K562 (cell line): ENCODE measurements around the gene MAGI1. TPM values are rescaled to one million over a fixed set of nuclear protein-coding genes. Genes with fewer than 3 reads are reported as not detected.

Experiments used
- ATAC-seq: fragments of 200-7000 bp; cut with Tn5 transposase; 3 replicates; pipeline ENCODE4 v1.9.1; 2020; ENCODE audit warnings: moderate library complexity
- BruUV-seq: library from RNA; stranded (reverse); fragments of 400-500 nt; replicated peaks from 2 replicates; lab custom pipeline; 2021; lab: Mats Ljungman, UMichigan
- CTCF ChIA-PET: fragments of 300-600 bp; formaldehyde crosslinking; extraction: SDS; loops from one replicate; lab custom pipeline; 2021; ENCODE audit warnings: low intra/inter-chr PET ratio; lab: Yijun Ruan, JAX
- POLR2A ChIA-PET: fragments of 300-600, 350-650 bp; sonication (Branson Sonifier 250); formaldehyde crosslinking; extraction: SDS; loops from one replicate; lab custom pipeline; 2021; ENCODE audit warnings: antibody characterized with exemption, inconsistent platforms; lab: Yijun Ruan, JAX
- DNase-seq, 4 experiments: peaks; one replicate each; pipeline versions ENCODE4 v3.0.0 to v3.0.0-alpha.2; 2011 to 2018; ENCODE audit warnings: low spot score in 3 of 4, mixed read lengths in 3 of 4; ENCODE audit errors: extremely low read depth in 1 of 4
- FAIRE-seq: peaks from 2 replicates; lab custom pipeline; 2011; peaks lifted over from hg19 to GRCh38; lab: Jason Lieb, UNC
- H2AFZ ChIP-seq: 2 replicates; pipeline ENCODE4 v1.6.0; 2011; ENCODE audit warnings: low read depth, low read length, control low read depth, inconsistent platforms
- H3K27ac ChIP-seq: fragments of 200-600 bp; 3 replicates; pipeline ENCODE4 v1.8.0; 2011; ENCODE audit warnings: low read depth, mild to moderate bottlenecking, control low read depth, inconsistent platforms, low read length, moderate library complexity, mixed read lengths; ENCODE audit errors: extremely low read depth
- H3K27me3 ChIP-seq, 2 experiments: fragments of 300-600 bp in 1 of 2; 2 replicates in 1 of 2; 3 replicates in 1 of 2; pipeline versions ENCODE4 v1.6.0 to v1.8.0; 2011; ENCODE audit warnings: inconsistent platforms in 2 of 2, low read length in 2 of 2, mild to moderate bottlenecking in 1 of 2, mixed read lengths in 1 of 2, moderate library complexity in 1 of 2; ENCODE audit not compliant: control insufficient read depth in 2 of 2, insufficient read depth in 2 of 2
- H3K36me3 ChIP-seq: fragments of 300-600 bp; 3 replicates; pipeline ENCODE4 v1.8.0; 2011; ENCODE audit warnings: mild to moderate bottlenecking, low read length, inconsistent platforms; ENCODE audit not compliant: control insufficient read depth, insufficient read depth
- H3K4me1 ChIP-seq, 2 experiments: fragments of 200-600 bp in 1 of 2; replicated peaks in 1 of 2; 2 replicates in 1 of 2; 3 replicates in 1 of 2; pipeline versions ENCODE4 v1.5.1 to v1.8.0; 2011; ENCODE audit warnings: inconsistent platforms in 2 of 2, low read length in 2 of 2, mild to moderate bottlenecking in 1 of 2, mixed read lengths in 1 of 2, moderate library complexity in 1 of 2; ENCODE audit not compliant: control insufficient read depth in 2 of 2, insufficient read depth in 2 of 2
- H3K4me2 ChIP-seq: 2 replicates; pipeline ENCODE4 v1.6.1; 2011; ENCODE audit warnings: low read length, control low read depth, inconsistent platforms, mixed read lengths; ENCODE audit not compliant: insufficient read depth
- H3K4me3 ChIP-seq: fragments of 200-600 bp; sonication (generic), shearing (Covaris generic); 2 replicates; pipeline ENCODE4 v1.5.1; 2016; ENCODE audit warnings: control low read depth, inconsistent platforms
- H3K79me2 ChIP-seq: fragments of 200-600 bp; 3 replicates; pipeline ENCODE4 v1.8.0; 2011; ENCODE audit warnings: low read length, inconsistent platforms; ENCODE audit not compliant: control insufficient read depth, insufficient read depth
- H3K9ac ChIP-seq, 2 experiments: 2 replicates each; pipeline versions ENCODE4 v1.6.0 to v1.6.1; 2011; ENCODE audit warnings: low read depth in 2 of 2, low read length in 2 of 2, control low read depth in 1 of 2, inconsistent platforms in 1 of 2, mild to moderate bottlenecking in 1 of 2, mixed read lengths in 1 of 2; ENCODE audit not compliant: insufficient read depth in 1 of 2
- H3K9me1 ChIP-seq: one replicate; pipeline ENCODE4 v1.6.0; 2011; ENCODE audit warnings: inconsistent platforms, mild to moderate bottlenecking, low read length, moderate library complexity; ENCODE audit not compliant: control insufficient read depth, insufficient read depth
- H3K9me3 ChIP-seq: replicated peaks from 2 replicates; pipeline ENCODE4 v1.5.1; 2011; ENCODE audit warnings: low read depth, low read length, inconsistent platforms; ENCODE audit not compliant: control insufficient read depth, insufficient read depth
- H4K20me1 ChIP-seq: replicated peaks from 2 replicates; pipeline ENCODE4 v1.6.1; 2011; ENCODE audit warnings: low read length, inconsistent platforms, mixed read lengths; ENCODE audit not compliant: control insufficient read depth, insufficient read depth
- ADNP ChIP-seq: fragments of 200-800 bp; sonication (Bioruptor generic); IDR thresholded peaks from 2 replicates; pipeline ENCODE4 v1.6.1; 2016; ENCODE audit warnings: missing genetic modification characterization, missing compliant biosample characterization
- ETV6 ChIP-seq, 3 experiments: fragments of 150-350 bp in 1 of 3; sonication (generic) in 1 of 3; formaldehyde crosslinking in 1 of 3; IDR thresholded peaks; 2 replicates each; pipeline versions ENCODE4 v1.6.1 to v1.8.0; 2014 to 2022; ENCODE audit warnings: borderline replicate concordance in 2 of 3, low read depth in 2 of 3, antibody characterized with exemption in 1 of 3, low read length in 1 of 3, mild to moderate bottlenecking in 1 of 3, missing genetic modification reagents in 1 of 3
- LCOR ChIP-seq: sonication (generic); formaldehyde crosslinking; IDR thresholded peaks from 2 replicates; pipeline ENCODE4 v1.8.0; 2022; ENCODE audit warnings: mild to moderate bottlenecking, missing genetic modification reagents
- MAFF ChIP-seq: IDR thresholded peaks from 2 replicates; pipeline ENCODE4 v1.6.1; 2012; ENCODE audit warnings: low read length, improper control_type of control experiment
- NR2F6 ChIP-seq: fragments of 450-650 bp; formaldehyde crosslinking; IDR thresholded peaks from 2 replicates; pipeline ENCODE4 v1.4.0; 2020; ENCODE audit warnings: mild to moderate bottlenecking
- TSC22D4 ChIP-seq: fragments of 450-650 bp; IDR thresholded peaks from 2 replicates; pipeline ENCODE4 v1.6.1; 2016; ENCODE audit warnings: missing genetic modification characterization, missing biosample characterization, control low read depth
- UBTF ChIP-seq, 2 experiments: IDR thresholded peaks; 2 replicates each; pipeline ENCODE4 v1.6.1; 2012; ENCODE audit warnings: improper control_type of control experiment in 2 of 2, low read depth in 2 of 2, low read length in 2 of 2, borderline replicate concordance in 1 of 2
- ZNF174 ChIP-seq: fragments of 250-450 bp; sonication (Bioruptor Pico); IDR thresholded peaks from 2 replicates; pipeline ENCODE4 v1.4.0; 2020; ENCODE audit warnings: mild to moderate bottlenecking
- ZNF780A ChIP-seq: fragments of 250-450 bp; sonication (Bioruptor Pico); IDR thresholded peaks from 2 replicates; pipeline ENCODE4 v1.5.0; 2021; ENCODE audit warnings: mild to moderate bottlenecking
- WGBS: fragments of 100-300 bp; shearing (Covaris generic); methylation state at CpG from one replicate; pipeline ENCODE4 v1.1.6; 2016; ENCODE audit warnings: low coverage, mixed read lengths; ENCODE audit not compliant: insufficient coverage; ENCODE audit errors: missing lambda C conversion rate; 5-methylcytosine and 5-hydroxymethylcytosine counted together
- in situ Hi-C: fragments of 300-500 bp; cut with MboI; formaldehyde crosslinking; loops from 4 replicates; pipeline ENCODE4 v1.15.0; 2018; ENCODE audit warnings: inconsistent platforms, mixed read lengths
- intact Hi-C: fragments of 100-400 bp; cut with micrococcal nuclease; formaldehyde crosslinking; loops from 2 replicates; pipeline ENCODE4 v1.14.2; 2022
- polyA plus RNA-seq, 8 experiments: library from polyadenylated mRNA; depleted of rRNA in 4 of 8; stranded (reverse) in 5 of 8; unstranded in 3 of 8; fragments of >200 nt; fragmentation: Nextera tagmentation in 2 of 8; fragmentation: Illumina TruSeq in 1 of 8; extraction: Ambion mirVana in 2 of 8; extraction: Trizol in 1 of 8; gene quantifications; 2 replicates each; pipeline versions ENCODE4 v1.2.1 to v1.2.3, GENCODE V29; 2011 to 2014; ENCODE audit warnings: inconsistent platforms in 1 of 8, missing spikeins in 1 of 8
- total RNA-seq, 7 experiments: library from RNA; depleted of rRNA in 6 of 7; stranded (reverse); fragments of >200 nt in 6 of 7; fragmentation: Illumina TruSeq in 2 of 7; extraction: Trizol in 2 of 7; gene quantifications; 2 replicates each; pipeline versions ENCODE4 v1.2.1 to v1.2.3, GENCODE V29; 2011 to 2021; ENCODE audit warnings: low replicate concordance in 1 of 7

Gene MAGI1
- total and polyA plus RNA-seq, 9 of the 15 experiments (the other 6 are each of a cell fraction or from before 2014, with no cell fraction given) = 7.8 to 59.4 (median 43.2) TPM

DNA sequence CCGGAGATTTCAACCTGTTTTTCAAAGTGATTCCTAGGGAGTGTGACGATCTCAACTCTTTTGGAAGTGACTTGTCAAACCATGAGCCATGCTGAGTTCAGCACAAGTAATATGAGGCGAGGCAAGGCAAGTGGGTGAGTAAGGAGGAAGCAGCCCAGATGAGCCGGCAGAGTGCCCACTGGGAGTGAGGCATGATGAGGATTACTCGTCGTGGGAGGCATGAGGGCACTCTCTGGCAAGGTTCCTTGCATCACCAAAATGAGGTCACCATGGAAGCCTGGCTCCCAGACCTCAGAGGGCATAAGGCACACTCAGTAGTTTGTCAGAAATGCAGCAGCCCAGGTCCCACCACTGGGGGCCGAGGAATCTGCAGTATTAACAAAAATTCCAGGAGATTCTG is 636.1 kb downstream of the MAGI1 start:
- in situ Hi-C loops = no loop called here
- no peaks in the 10 kb centered on the region for H3K36me3 ChIP-seq
- no peak overlapping the region for H3K4me2 ChIP-seq
- ATAC-seq (no peak), DNase-seq (no peak), FAIRE-seq (no peak)
- intact Hi-C loops = no loop called here
- H2AFZ ChIP-seq = no peak overlapping the region
- no TSS peak for BruUV-seq
- POLR2A ChIA-PET = no interaction called here
- no peaks in the 10 kb centered on the region for H3K27me3 ChIP-seq
- H4K20me1 ChIP-seq = no peaks in the 10 kb centered on the region
- H3K4me1 ChIP-seq = no peaks in the 10 kb centered on the region
- H3K79me2 ChIP-seq = no peaks in the 10 kb centered on the region
- no peaks in the 10 kb centered on the region for H3K9me1 ChIP-seq
- H3K9ac ChIP-seq = no peak overlapping the region
- WGBS = 85% methylated on average over 5 of the region's 7 CpGs
- TF ChIP-seq ETV6 (IDR thresholded peaks at IDR 0.05; ENCODE audit: borderline replicate concordance in 1 of 2, low read depth in 2 of 2, low read length in 1 of 2) = no peak
- no peak for TF ChIP-seq ETV6 (CRISPR knock-in tag; IDR thresholded peaks at IDR 0.05; ENCODE audit: borderline replicate concordance)
- no peak for TF ChIP-seq ADNP (tag)
- TF ChIP-seq ZNF780A = no peak
- no peak for TF ChIP-seq LCOR (CRISPR knock-in tag)
- no peak for TF ChIP-seq ZNF174 (CRISPR knock-in tag)
- no peak for TF ChIP-seq MAFF
- no peak for TF ChIP-seq NR2F6
- no peak for TF ChIP-seq TSC22D4
- no peak for TF ChIP-seq UBTF (IDR thresholded peaks at IDR 0.05; ENCODE audit: borderline replicate concordance in 1 of 2, low read depth in 2 of 2, low read length in 2 of 2)
- no peak overlapping the region for H3K4me3 ChIP-seq
- H3K9me3 ChIP-seq = no peaks in the 10 kb centered on the region
- H3K27ac ChIP-seq = no peak overlapping the region
- CTCF ChIA-PET = no interaction called here
